Cerebellar cortex (tissue), 1 donor: Measurements from ENCODE around the gene VAV1.

Experiments
- DNase-seq: peaks from one replicate; pipeline ENCODE4 v3.0.0-alpha.2; 2015; ENCODE audit warnings: low spot score

The VAV1 gene

DNA sequence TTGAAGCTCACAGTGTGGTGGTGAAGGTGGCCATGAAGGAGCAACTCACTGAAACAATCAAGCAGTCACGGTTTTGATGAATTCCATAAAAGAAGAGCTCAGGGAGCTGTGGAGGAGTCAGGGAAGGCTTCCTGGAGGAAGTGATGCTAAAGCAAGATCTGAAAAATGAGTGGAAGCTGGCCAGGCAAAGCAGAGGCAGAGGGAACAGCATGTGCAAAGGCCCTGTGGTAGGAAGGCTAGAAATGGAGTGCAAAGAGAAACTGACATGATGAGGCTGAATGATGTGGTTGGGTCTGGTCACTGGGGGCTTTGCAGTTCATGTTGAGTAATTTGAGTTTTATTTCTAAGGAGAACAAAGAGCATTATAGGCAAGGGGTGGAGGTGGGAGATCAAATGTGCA lies 121.8 kb downstream of the VAV1 start:
- no peak for DNase-seq

DNA sequence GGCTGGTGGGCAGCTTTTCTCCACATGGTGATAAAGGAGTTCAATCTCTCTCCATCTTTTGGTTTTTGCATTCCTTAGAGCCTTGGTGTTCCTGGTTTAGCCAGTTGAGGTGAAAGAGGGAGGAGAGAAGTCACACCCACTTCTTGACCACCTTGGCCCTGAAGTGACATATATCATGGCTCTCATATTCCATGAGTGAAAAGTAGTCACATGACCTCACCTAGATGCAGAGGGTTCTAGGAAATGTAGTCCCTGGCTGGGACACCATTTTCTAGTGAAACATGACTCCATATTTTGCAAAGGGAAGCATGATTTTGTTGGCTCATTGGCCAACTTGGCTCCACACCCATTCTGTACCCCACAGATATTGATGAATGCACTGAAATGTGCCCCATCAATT lies 130.9 kb downstream of the VAV1 start:
- no peak for DNase-seq

DNA sequence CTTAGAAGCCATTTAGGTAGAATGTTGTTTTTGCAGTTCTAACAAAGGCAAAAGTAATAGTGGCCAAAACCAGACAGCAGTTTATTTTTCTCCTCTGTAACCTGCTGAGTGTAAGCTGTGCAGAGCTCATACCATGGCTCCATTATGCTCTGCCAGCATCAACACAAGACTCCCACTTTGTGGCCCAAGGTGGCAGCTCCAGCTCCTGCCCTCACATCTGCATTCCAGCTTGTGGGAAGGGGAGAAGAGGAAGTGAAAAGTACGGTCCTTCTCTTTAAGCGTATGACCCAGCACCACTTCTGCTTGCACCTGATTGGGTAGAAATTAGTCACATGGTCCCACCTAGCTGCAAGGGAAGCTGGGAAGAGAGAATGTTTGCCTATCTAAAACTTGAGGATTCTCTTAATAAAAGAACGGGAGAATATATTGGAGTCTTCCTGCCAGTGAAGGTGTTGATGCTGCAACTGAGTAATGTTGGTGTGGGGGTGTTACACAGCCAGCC lies 134.1 kb downstream of the VAV1 start:
- DNase-seq = no peak
